Epithelial cell of proximal tubule (primary cell): Measurements from ENCODE around the gene CHST12. TPM values are rescaled to one million over a fixed set of nuclear protein-coding genes. Genes with fewer than 3 reads are reported as not detected.
"Not testable (repeated sequence)": the region's sequence is repeated elsewhere in the genome, so short reads cannot be mapped to it uniquely, and the experiment has no call there.

Experiments
- DNase-seq: peaks from one replicate; pipeline ENCODE4 v3.0.0-alpha.2; 2011; ENCODE audit warnings: low read depth
- H3K4me3 ChIP-seq: 2 replicates; pipeline ENCODE4 v1.5.1; 2011; ENCODE audit warnings: low read depth, mild to moderate bottlenecking, low read length
- total RNA-seq: library from RNA; depleted of rRNA; stranded (reverse); fragments of >200 nt; gene quantifications from 2 replicates; pipeline ENCODE4 v1.2.3, GENCODE V29; 2015
- TF ChIP-seq, protein P1 (sequence below): conservative IDR thresholded peaks from 2 replicates; pipeline ENCODE4 v1.5.1; 2012; ENCODE audit warnings: low read depth, mild to moderate bottlenecking, low read length

The CHST12 gene
- total RNA-seq, 1 donor from 2014 or later: 10.6 TPM

DNA sequence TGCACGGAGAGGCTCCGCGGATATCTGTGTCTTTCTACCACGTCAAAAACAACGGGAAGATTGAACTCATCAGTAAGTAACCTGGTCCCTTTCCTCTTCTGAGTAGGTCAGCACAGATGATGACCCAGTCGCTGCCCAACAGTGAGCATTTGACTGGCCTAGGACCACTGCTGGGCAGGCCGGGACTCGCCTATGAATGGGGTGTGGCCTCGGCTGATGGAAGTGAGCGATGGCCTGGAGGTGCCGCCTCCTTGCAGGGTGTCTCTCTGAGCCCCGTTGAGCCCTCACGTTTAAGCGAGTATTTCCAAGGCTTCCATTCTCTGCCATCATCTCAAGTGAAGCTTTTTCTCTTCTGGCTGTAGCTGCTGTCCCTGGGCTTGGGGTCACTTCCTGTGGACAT is 30.7 kb upstream of the CHST12 start:
- H3K4me3 ChIP-seq: no peak overlapping the region
- TF ChIP-seq, protein P1, sequence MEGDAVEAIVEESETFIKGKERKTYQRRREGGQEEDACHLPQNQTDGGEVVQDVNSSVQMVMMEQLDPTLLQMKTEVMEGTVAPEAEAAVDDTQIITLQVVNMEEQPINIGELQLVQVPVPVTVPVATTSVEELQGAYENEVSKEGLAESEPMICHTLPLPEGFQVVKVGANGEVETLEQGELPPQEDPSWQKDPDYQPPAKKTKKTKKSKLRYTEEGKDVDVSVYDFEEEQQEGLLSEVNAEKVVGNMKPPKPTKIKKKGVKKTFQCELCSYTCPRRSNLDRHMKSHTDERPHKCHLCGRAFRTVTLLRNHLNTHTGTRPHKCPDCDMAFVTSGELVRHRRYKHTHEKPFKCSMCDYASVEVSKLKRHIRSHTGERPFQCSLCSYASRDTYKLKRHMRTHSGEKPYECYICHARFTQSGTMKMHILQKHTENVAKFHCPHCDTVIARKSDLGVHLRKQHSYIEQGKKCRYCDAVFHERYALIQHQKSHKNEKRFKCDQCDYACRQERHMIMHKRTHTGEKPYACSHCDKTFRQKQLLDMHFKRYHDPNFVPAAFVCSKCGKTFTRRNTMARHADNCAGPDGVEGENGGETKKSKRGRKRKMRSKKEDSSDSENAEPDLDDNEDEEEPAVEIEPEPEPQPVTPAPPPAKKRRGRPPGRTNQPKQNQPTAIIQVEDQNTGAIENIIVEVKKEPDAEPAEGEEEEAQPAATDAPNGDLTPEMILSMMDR: no peak
- DNase-seq: no peak

DNA sequence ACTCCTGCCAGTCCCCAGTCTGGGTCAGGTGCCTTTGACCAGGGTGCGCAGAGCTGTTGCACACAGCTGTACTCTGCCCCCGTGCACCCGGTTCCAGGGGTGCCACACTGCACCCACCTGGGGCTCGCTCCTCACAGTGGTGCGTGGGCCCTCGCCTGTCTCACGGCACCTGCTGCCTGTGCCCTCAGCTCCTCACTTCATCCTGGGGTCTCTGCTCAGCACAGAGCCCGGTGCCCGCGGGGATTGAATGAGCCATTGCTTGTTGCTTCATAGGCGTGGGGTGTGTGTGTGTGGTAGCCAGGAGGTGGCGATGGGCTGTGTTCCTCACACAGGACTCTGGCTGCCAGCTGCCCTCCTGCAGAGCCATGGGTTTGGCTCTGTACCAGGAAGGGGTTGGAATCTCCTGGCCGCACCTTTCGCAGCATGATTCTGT is 30.3 kb upstream of the CHST12 start:
- TF ChIP-seq, protein P1: no peak
- no peak for DNase-seq
- H3K4me3 ChIP-seq: no peak overlapping the region

DNA sequence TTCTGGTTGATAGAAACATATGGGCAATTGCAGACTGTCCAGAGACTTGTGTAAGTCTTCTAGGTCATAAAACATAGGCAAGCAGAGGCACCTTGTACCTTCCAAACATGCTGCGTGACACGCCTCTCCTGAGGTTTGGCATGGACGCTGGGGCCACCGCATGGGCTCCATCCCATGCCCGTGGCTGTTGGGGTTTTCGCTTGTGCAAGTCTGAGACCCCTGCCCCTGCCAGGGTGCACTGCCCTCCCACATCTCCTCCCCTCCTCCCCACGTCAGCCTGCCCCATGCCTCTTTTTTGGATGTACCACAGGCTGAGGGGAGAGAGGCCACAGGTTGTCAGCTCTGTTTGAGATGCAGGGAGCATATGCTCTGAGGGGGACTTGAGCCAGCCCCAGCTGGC is 29.8 kb upstream of the CHST12 start:
- no peak for DNase-seq

DNA sequence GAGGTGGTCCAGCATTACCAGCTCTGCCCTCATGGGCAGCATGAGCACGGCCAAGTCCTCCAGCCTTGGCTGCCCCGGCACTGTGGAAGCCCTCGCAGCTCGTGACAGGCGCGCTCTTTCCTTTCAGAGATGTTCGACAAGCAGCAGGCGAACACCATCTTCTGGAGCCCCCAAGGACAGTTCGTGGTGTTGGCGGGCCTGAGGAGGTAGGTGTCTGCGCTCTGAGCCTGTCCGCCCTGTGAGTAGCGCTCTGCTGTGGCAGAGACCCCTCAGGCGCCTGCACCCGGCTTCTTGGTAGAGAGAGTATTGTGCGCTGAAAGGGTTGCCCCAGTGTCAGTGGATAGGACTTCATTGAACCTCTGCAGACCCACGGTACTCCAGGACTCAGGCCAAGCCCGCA is 29.0 kb upstream of the CHST12 start:
- no peak for DNase-seq

More for the DNA sequence above, 29.8 kb upstream of the CHST12 start:
- H3K4me3 ChIP-seq: no peak overlapping the region
- TF ChIP-seq, protein P1: no peak

DNA sequence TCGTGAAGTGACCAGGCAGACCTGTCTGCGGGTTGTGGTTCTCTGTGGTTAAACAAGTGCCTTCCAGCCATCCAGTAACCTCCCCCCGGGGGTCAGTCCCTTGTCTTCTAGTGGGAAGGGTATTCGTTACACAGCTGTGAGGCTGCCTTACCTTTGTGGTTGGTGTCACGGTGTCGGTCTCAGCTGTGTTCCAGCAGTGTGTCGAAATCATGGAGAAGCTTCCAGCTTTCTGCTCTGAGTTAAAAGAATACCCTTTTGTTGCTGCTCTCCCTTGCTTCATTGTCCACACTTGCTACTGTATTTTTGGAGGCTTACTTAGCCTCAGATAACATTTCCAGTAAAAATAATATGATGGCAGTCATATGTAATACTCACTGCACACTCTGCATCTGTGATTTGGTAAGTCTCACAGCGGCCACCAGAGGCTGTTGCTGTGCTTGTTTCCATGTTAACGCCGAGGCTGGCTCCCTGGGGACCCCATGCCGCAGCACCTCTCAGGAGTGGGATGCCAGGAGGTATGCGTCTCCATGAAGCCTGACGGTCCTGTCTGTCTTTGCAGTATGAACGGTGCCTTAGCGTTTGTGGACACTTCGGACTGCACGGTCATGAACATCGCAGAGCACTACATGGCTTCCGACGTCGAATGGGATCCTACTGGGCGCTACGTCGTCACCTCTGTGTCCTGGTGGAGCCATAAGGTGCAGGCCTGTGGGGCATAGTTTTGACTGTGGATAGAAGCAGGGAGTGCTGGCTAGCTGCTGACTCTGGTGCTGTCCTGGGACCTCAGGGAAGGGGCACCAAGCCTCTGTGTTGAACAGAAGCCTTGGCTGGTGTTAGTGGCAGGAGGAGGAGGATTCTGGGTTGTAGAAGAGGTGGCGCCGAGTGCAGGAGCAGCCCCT is 28.3 kb upstream of the CHST12 start:
- no peak for DNase-seq
- H3K4me3 ChIP-seq: no peak overlapping the region
- TF ChIP-seq, protein P1: no peak

More for the DNA sequence above, 29.0 kb upstream of the CHST12 start:
- no peak overlapping the region for H3K4me3 ChIP-seq
- TF ChIP-seq, protein P1: no peak

DNA sequence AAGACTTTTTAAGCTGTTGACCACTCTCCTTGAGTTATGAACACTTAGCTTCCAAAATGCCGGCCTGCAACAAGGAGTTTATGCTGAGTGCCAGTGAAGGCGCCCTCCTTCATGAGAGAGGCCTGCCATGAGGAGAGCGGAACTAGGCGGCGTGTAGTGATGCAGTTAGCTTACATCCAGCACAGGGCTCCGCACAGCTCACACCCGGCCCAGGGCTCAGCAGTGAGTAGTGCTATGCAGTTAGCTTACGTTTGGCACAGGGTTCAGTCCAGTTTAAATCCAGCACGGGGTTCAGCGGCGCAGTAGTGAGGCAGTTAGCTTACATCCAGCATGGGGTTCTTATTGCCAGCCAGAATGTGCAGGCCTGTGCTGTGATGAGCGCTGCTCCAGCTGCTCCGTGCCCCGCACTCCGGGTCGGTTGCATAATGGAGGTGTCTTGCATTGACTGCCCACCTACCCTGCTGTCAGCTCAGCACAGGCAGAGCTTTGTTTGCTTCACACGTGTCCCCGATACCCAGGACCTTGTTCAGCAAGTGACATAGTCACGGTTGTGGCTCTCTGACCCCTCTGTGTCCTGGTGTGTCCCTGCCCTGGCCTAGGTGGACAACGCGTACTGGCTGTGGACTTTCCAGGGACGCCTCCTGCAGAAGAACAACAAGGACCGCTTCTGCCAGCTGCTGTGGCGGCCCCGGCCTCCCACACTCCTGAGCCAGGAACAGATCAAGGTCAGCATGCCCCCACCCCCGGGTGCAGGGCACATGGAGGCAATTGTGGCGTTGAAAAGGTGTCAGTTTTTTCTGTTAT is 26.9 kb upstream of the CHST12 start:
- TF ChIP-seq, protein P1: no peak
- DNase-seq: no peak
- H3K4me3 ChIP-seq: no peak overlapping the region

DNA sequence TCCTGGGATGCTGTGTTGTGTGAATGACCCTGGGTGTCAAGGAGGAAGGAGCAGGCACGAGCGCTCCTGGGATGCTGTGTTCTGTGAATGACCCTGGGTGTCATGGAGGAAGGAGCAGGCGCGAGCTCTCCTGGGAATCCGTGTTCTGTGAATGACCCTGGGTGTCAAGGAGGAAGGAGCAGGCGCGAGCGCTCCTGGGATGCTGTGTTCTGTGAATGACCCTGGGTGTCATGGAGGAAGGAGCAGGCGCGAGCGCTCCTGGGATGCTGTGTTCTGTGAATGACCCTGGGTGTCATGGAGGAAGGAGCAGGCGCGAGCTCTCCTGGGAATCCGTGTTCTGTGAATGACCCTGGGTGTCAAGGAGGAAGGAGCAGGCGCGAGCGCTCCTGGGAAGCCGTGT is 25.9 kb upstream of the CHST12 start:
- not testable (repeated sequence) for DNase-seq, H3K4me3 ChIP-seq

DNA sequence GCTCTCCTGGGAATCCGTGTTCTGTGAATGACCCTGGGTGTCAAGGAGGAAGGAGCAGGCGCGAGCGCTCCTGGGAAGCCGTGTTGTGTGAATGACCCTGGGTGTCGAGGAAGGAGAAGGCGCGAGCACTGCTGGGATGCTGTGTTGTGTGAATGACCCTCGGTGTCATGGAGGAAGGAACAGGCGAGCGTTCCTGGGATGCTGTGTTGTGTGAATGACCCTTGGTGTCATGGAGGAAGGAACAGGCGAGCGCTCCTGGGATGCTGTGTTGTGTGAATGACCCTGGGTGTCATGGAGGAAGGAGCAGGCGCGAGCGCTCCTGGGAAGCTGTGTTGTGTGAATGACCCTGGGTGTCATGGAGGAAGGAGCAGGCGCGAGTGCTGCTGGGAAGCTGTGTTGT is 25.3 kb upstream of the CHST12 start:
- not testable (repeated sequence) for H3K4me3 ChIP-seq, DNase-seq
